A549 treated with AZD2906 at 1 μM for 4 hours (cell line): ENCODE data around the gene ADAR. TPM values are rescaled to one million over a fixed set of nuclear protein-coding genes. Genes with fewer than 3 reads are reported as not detected.

ENCODE experiments used
- total RNA-seq: library from RNA; stranded (reverse); fragments of 200-300 nt; extraction: Qiagen RNA extraction; gene quantifications from 5 replicates; pipeline ENCODE4 v1.2.3, GENCODE V29; 2022

Gene ADAR, protein sequence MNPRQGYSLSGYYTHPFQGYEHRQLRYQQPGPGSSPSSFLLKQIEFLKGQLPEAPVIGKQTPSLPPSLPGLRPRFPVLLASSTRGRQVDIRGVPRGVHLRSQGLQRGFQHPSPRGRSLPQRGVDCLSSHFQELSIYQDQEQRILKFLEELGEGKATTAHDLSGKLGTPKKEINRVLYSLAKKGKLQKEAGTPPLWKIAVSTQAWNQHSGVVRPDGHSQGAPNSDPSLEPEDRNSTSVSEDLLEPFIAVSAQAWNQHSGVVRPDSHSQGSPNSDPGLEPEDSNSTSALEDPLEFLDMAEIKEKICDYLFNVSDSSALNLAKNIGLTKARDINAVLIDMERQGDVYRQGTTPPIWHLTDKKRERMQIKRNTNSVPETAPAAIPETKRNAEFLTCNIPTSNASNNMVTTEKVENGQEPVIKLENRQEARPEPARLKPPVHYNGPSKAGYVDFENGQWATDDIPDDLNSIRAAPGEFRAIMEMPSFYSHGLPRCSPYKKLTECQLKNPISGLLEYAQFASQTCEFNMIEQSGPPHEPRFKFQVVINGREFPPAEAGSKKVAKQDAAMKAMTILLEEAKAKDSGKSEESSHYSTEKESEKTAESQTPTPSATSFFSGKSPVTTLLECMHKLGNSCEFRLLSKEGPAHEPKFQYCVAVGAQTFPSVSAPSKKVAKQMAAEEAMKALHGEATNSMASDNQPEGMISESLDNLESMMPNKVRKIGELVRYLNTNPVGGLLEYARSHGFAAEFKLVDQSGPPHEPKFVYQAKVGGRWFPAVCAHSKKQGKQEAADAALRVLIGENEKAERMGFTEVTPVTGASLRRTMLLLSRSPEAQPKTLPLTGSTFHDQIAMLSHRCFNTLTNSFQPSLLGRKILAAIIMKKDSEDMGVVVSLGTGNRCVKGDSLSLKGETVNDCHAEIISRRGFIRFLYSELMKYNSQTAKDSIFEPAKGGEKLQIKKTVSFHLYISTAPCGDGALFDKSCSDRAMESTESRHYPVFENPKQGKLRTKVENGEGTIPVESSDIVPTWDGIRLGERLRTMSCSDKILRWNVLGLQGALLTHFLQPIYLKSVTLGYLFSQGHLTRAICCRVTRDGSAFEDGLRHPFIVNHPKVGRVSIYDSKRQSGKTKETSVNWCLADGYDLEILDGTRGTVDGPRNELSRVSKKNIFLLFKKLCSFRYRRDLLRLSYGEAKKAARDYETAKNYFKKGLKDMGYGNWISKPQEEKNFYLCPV
- 64.8 to 79.2 TPM (median 70.8 TPM) in 5 replicates for total RNA-seq

DNA sequence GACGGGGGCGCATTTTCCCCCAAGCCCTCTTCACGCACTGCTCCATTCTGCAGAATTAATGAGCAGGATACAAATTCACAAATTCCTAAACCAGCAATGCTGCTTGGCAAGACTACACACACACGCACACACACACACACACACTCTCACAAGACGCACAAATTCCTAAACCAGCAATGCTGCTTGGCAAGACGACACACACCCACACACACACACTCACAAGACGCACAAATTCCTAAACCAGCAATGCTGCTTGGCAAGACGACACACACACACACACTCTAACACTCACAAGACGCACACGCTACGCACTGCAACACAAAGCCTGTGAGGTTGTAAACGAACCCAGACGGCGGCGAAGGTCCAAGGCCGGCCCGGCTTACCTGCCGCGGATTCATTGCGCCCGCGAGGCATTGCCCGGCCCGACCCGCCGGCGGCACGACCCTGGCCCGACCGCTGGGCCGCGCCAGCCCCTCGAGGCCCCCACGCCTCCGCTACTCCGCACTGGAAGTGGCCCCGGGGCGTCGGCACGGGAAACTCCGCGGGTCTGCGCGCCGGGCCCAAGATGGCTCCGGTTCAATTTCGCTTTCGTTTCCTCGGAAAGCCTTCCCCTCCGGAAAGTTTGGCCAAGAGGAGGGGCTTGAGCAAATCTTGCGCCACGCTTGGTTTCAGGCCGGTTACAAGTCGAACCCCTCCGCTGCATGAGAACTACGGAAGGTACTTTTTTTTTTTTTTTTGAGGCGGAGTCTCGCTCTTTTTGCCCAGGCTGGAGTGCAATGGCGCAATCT lies at the start of gene ADAR:
TSS of gene ADAR (minus strand) at position 578 of the 788 bp plus-strand sequence. CDS start at position 398, 180 bp downstream.

GRCh38 chr1:154567386-154568156 lies 40.4 kb downstream of the ADAR start, which contains the start of gene CHRNB2:
CHRNB2 (plus strand) TSS chr1:154567778; CDS start chr1:154568045, 267 bp downstream.

DNA sequence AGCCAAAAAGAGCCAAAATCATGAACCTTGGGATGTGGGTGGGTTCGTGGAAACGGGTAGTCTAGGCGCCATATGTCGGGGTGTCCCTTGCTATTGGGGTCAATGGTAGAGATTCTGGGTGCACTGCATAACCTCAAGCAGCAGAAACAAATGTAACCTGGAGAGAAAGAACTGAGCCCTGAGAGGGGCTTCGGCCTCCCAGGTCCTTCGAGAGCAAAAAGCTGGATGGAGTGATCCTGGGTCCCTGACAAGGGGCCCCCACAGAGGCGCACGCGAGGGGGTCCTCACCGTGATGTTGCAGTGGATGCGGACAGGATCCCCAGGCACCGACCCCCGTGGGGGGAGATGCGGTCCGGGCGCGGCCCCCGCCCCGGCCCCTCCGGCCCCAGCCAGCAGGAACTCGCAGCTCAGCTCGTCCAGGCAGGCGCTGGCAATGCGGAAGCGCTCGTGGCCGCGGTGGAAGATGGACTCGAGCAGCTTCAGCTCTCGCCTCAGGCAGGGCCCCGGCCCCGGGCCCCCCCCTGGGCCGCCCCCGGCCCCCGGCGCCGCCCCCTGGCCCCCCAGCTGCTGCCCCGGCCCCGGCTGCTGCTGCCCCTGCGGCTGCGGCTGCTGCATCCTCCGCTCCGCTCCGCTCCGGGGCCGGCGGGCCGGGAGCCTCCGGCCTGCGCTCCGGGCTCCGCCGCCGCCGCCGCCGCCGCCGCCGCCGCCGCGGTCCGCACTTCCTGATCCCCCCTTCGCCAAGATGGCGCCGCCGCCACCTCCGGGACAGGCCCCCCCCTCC lies 49.9 kb downstream of the ADAR start, which contains the start of gene UBE2Q1:
TSS of gene UBE2Q1 (minus strand) at position 724 of the 781 bp plus-strand sequence. CDS start at position 615, 109 bp downstream.

Other genes with a start within 250 kb of the ADAR start
- 22.3 to 28.8 TPM (median 23.7 TPM) in 5 replicates for gene IL6R, start 202.8 kb downstream of the ADAR start, total RNA-seq
- gene TDRD10, start 106.0 kb downstream of the ADAR start, total RNA-seq = 0.05 to 0.06 TPM in 2 of 5 replicates, not detected in the others
- gene SHE, start 105.8 kb downstream of the ADAR start, total RNA-seq = 0.10 to 0.17 TPM (median 0.15 TPM) in 5 replicates
- gene UBE2Q1, start 49.5 kb downstream of the ADAR start, total RNA-seq = 49.4 to 65.4 TPM (median 58.8 TPM) in 5 replicates
- 0.32 to 0.51 TPM (median 0.39 TPM) in 5 replicates for gene CHRNB2, start 40.4 kb downstream of the ADAR start, total RNA-seq